Activated CD8-positive, alpha-beta memory T cell treated with anti-CD3 and anti-CD28 coated beads, Interleukin-2, amount 10 ng/mL, durations not matched to agents 7 days and 5 days (primary cell): Measurements from ENCODE around the gene KRTAP12-3. TPM values are rescaled to one million over a fixed set of nuclear protein-coding genes. Genes with fewer than 3 reads are reported as not detected.
"Not testable (repeated sequence)": the region's sequence is repeated elsewhere in the genome, so short reads cannot be mapped to it uniquely, and the experiment has no call there.

ENCODE experiments used
- ATAC-seq: fragments of 150-1000 bp; cut with Tn5 transposase; one replicate; pipeline ENCODE4 v1.10.0; 2021; ENCODE audit warnings: moderate library complexity
- CTCF ChIA-PET: fragments of 350-600 bp; sonication (Branson Sonifier 250); formaldehyde crosslinking; loops from one replicate; lab custom pipeline; 2021; ENCODE audit warnings: antibody characterized with exemption; lab: Charles Lee
- DNase-seq: peaks from one replicate; pipeline ENCODE4 v3.0.0-alpha.2; 2020
- H3K27ac Mint-ChIP-seq: one replicate; pipeline ENCODE4 v1.8.0; 2021; ENCODE audit warnings: mild to moderate bottlenecking, mixed read lengths
- H3K27me3 Mint-ChIP-seq: one replicate; pipeline ENCODE4 v1.8.0; 2021; ENCODE audit warnings: mixed read lengths
- H3K36me3 Mint-ChIP-seq: one replicate; pipeline ENCODE4 v1.8.0; 2021; ENCODE audit warnings: mild to moderate bottlenecking, mixed read lengths
- H3K4me1 Mint-ChIP-seq: one replicate; pipeline ENCODE4 v1.8.0; 2021; ENCODE audit warnings: mixed read lengths
- H3K4me3 Mint-ChIP-seq: one replicate; pipeline ENCODE4 v1.8.0; 2021; ENCODE audit warnings: mild to moderate bottlenecking, moderate library complexity, mixed read lengths
- H3K9me3 Mint-ChIP-seq: one replicate; pipeline ENCODE4 v1.8.0; 2022; ENCODE audit warnings: low read depth, mixed read lengths
- total RNA-seq, 2 experiments: library from RNA; stranded (reverse); gene quantifications; one replicate each; pipeline ENCODE4 v1.2.3, GENCODE V29; 2021

Gene KRTAP12-3
- total RNA-seq, 2 experiments from 2014 or later: not detected

DNA sequence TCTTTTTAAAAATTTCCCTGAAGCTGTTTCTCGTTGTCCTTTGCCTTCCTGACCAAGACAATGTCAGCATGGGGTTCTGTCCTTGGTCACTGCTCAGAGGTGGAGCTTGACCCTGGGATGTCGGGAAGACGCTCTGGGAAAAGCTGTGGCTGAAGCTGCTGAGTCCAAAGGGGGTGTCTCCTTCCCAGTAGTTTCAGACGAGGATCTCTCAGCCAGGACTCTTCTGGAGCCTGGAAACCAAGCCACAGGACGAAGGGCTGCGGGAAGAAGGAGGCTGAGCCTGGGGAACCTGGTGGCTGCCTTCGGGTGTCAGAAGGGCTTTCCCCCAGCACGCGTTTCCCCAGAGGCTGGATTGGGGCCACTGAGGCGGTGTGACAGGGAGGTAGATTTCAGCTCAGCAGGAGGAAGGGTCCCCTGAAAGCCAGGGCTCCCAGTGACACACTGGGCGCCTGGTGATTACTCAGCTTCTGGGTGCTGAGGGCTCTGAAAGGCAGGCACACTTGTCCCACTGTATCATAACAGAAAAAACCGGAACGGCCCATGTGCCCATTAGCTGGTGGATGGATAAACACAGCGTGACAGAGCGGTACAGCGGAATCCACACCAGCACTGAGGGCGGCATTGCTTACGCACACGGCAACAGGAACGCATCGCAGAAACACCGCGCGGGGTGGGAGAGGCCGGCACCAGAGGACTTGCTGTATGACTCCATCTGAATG is 29.3 kb downstream of the KRTAP12-3 start:
- Mint-ChIP-seq H3K27me3 (peaks cover 26% of the 10 kb centered on the region), H3K9me3 (no peaks in the 10 kb centered on the region)

DNA sequence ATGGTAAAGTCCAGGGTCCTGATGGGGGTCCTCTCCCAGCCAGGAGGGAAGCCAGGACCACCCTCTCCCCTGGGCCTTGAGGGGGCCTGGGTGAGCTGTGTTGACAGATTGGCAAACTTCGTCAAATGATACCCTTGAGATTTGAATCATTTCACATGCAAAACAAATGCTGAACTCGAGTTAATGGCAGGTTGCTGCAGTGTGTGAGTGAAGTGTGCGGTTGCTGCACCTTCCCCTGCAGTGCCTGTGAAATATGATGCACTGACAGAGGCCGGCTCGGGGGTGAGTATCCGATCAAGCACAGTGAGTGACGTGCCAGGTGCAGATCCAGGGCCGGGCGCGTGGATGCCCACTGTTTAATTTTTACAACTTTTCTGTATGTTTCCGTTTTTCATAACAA is 29.9 kb downstream of the KRTAP12-3 start:
- H3K27ac Mint-ChIP-seq: no peak overlapping the region
- ATAC-seq: no peak
- no peak for DNase-seq
- peaks cover 31% of the 10 kb centered on the region for H3K27me3 Mint-ChIP-seq
- peaks cover 3% of the 10 kb centered on the region for H3K36me3 Mint-ChIP-seq
- peaks cover 15% of the 10 kb centered on the region for H3K4me1 Mint-ChIP-seq
- H3K4me3 Mint-ChIP-seq: no peak overlapping the region
- peaks cover 3% of the 10 kb centered on the region for H3K9me3 Mint-ChIP-seq
- CTCF ChIA-PET: no interaction called here

More for the DNA sequence above, 29.3 kb downstream of the KRTAP12-3 start:
- no peak overlapping the region for H3K4me3 Mint-ChIP-seq
- H3K36me3 Mint-ChIP-seq: no peaks in the 10 kb centered on the region
- no peak overlapping the region for H3K27ac Mint-ChIP-seq
- peaks cover 15% of the 10 kb centered on the region for H3K4me1 Mint-ChIP-seq
- ATAC-seq (no peak), DNase-seq (no peak)
- CTCF ChIA-PET: interaction anchor here (0.5 to 1.8 kb wide), 2 partner anchors 113 to 177 kb away, joined by 4 to 8 read pairs; no protein-coding TSS in a partner anchor

DNA sequence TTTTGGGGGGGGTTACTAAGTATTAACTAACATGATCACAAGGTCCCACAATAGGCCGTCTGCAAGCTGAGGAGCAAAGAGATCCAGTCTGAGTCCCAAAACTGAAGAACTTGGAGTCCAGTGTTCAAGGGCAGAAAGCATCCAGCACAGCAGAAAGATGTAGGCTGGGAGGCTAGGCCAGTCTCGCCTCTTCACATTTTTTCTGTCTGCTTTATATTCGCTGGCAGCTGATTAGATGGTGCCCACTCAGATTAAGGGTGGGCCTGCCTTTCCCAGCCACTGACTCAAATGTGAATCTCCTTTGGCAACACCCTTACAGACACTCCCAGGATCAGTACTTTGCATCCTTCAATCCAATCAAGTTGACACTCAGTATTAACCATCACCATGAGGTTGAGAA is 32.0 kb downstream of the KRTAP12-3 start:
- CTCF ChIA-PET, H3K4me3 Mint-ChIP-seq, DNase-seq, H3K36me3 Mint-ChIP-seq, H3K9me3 Mint-ChIP-seq, H3K27ac Mint-ChIP-seq, ATAC-seq: not testable (repeated sequence)
- Mint-ChIP-seq H3K27me3 (peaks cover 33% of the 10 kb centered on the region), H3K4me1 (peaks cover 19% of the 10 kb centered on the region)

DNA sequence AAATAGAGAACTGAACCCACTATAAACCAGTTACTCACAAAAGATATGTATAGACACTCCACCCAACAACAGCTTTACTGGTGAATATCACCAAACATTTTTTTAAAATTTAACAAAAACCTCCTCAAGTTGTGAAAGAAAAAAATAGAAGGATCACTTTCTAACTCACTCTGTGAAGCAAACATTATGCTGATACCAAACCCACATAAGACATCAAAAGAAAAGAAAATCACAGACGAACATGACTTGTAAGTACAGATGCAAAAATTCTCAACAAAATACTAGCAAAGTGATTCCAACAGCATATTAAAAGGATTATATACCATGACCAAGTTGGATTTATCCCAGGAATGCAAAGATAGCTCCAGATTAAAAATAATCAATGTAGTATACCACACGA is 34.0 kb downstream of the KRTAP12-3 start:
- CTCF ChIA-PET: interaction anchor here (0.7 to 0.8 kb wide), 2 partner anchors 10 to 15 kb away, joined by 3 read pairs; no protein-coding TSS in a partner anchor
- no peak for DNase-seq
- peaks cover 41% of the 10 kb centered on the region for H3K27me3 Mint-ChIP-seq
- H3K27ac Mint-ChIP-seq: no peak overlapping the region
- peaks cover 7% of the 10 kb centered on the region for H3K36me3 Mint-ChIP-seq
- no peak for ATAC-seq
- H3K4me3 Mint-ChIP-seq: no peak overlapping the region
- peaks cover 10% of the 10 kb centered on the region for H3K9me3 Mint-ChIP-seq
- H3K4me1 Mint-ChIP-seq: peaks cover 7% of the 10 kb centered on the region

DNA sequence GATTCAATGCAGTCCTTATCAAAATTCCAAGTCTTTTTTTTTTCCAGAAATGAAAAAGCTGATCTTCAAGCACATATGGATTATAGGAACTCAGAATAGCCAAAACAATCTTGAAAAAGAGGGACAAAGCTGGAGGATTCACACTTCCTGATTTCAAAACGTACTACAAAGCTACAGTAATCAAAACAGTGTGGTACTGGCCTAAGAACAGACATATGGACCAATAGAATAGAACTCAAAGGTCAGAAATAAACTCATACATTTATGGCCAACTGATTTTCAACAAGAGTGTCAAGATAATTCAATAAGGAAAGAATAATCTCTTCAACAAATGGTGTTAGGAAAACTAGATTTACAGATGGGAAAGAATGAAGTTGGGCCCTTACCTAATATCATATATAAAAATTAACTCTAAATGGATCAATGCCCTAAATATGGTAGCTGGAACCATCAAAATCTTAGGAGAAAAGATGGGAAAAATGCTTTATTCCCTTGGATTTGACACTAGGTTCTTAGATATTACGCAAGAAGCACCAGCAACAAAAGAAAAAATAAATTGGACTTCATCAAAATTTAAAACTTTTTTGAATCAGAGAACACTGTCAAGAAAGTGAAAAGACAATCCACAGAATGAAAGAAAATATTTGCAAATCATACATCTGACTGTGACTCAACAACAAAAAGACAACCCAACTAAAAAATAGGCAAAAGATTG is 35.2 kb downstream of the KRTAP12-3 start:
- peaks cover 49% of the 10 kb centered on the region for H3K27me3 Mint-ChIP-seq
- H3K4me1 Mint-ChIP-seq: peaks cover 4% of the 10 kb centered on the region
- CTCF ChIA-PET: no interaction called here
- H3K4me3 Mint-ChIP-seq: no peak overlapping the region
- peaks cover 10% of the 10 kb centered on the region for H3K9me3 Mint-ChIP-seq
- ATAC-seq (no peak), DNase-seq (no peak)
- H3K27ac Mint-ChIP-seq: no peak overlapping the region
- peaks cover 7% of the 10 kb centered on the region for H3K36me3 Mint-ChIP-seq

DNA sequence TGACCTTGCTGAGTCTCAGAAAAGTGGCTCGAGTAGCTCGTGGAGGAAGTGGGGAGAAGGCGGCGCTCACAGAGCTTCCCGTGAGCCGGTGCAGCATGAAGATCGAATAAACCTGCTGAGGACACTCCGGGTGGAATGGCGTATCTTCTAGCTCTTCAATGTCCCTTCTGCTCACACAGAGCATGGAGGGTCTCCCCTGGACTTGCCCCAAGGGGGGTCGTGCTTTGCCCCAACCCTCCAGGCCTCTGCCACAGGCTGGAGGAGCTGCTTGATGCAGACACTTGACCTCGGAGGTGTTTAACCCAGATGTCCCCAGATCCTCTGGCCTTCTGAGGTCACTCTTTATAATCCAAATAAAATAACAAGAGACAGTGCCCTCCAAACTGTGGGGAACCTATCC is 37.0 kb downstream of the KRTAP12-3 start:
- Mint-ChIP-seq H3K27ac (no peak overlapping the region), H3K9me3 (peaks cover 10% of the 10 kb centered on the region), H3K4me1 (peaks cover 4% of the 10 kb centered on the region), H3K27me3 (peaks cover 64% of the 10 kb centered on the region), H3K36me3 (peaks cover 7% of the 10 kb centered on the region), H3K4me3 (no peak overlapping the region)
- DNase-seq: no peak
- no peak for ATAC-seq
- CTCF ChIA-PET: interaction anchor here (1.3 kb wide), 1 partner anchor 9 kb away, joined by 3 read pairs; no protein-coding TSS in a partner anchor

DNA sequence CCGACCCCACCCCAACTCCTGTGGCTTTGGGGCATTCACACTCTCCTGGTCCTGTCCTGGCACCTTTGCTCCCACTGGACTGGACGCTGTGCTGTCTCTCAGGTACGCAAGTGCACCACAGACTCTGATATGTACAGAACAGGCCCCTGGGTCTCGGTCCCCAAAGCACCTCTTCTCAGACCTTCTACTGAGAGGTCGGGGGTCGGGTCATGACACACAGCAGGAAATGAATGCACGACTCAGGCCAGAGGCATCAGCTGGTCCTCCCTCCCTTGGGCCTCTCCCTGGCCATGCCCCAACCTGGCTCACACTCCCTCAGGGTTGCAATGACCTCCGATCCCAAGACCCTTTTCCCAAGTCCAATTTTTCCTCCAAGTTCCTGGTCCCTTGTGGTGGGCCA is 37.5 kb downstream of the KRTAP12-3 start:
- ATAC-seq (no peak), DNase-seq (no peak)
- Mint-ChIP-seq H3K4me3 (no peak overlapping the region), H3K27me3 (peaks cover 64% of the 10 kb centered on the region), H3K4me1 (peaks cover 4% of the 10 kb centered on the region), H3K36me3 (peaks cover 7% of the 10 kb centered on the region), H3K9me3 (peaks cover 10% of the 10 kb centered on the region), H3K27ac (no peak overlapping the region)
- CTCF ChIA-PET: interaction anchor here (1.3 kb wide), 1 partner anchor 9 kb away, joined by 3 read pairs; no protein-coding TSS in a partner anchor

DNA sequence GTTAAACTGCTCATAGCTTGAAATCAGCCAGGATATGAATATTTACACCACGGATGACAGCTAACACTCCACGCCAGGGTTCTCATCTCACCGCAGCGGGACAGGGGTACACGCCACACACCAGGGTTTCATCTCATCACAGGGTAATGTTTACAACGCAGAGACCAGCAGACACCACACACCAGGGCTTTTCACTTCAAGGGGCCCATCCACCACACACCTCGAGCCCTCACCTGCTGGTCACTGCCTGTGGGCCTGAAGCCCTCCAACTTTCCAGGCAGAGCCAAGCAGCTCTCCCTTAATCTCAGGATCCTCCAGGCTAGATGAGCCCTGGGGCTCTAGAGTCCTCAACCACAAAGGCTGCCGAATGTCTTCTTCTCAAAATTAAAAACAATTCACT is 37.9 kb downstream of the KRTAP12-3 start:
- H3K27me3 Mint-ChIP-seq: peaks cover 63% of the 10 kb centered on the region
- ATAC-seq (no peak), DNase-seq (no peak)
- peaks cover 10% of the 10 kb centered on the region for H3K9me3 Mint-ChIP-seq
- H3K36me3 Mint-ChIP-seq: peaks cover 7% of the 10 kb centered on the region
- no peak overlapping the region for H3K27ac Mint-ChIP-seq
- no peak overlapping the region for H3K4me3 Mint-ChIP-seq
- H3K4me1 Mint-ChIP-seq: peaks cover 4% of the 10 kb centered on the region
- CTCF ChIA-PET: interaction anchor here (1.3 kb wide), 1 partner anchor 10 kb away, joined by 3 read pairs; no protein-coding TSS in a partner anchor

DNA sequence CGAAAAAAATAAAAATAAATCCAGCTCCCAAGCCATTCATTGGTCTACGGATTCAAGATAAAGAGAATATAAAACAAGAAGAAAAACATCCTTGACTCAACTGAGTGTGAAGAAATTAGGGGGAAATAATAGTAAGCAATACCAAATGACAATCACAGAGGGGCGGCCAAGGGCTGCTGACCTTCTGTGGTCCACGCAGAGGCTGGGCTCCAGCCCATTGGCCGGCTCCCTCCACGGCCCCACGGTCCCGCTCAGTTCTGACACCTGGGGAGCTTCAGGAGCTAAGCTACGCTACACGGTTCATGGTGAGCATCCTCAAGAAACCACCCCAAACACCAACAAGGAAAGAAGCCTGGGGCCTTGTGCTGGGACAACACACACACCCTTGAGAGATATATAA is 38.8 kb downstream of the KRTAP12-3 start:
- Mint-ChIP-seq H3K36me3 (peaks cover 7% of the 10 kb centered on the region), H3K27me3 (peaks cover 66% of the 10 kb centered on the region), H3K27ac (no peak overlapping the region), H3K9me3 (peaks cover 10% of the 10 kb centered on the region), H3K4me3 (no peak overlapping the region), H3K4me1 (peaks cover 4% of the 10 kb centered on the region)
- CTCF ChIA-PET: no interaction called here
- ATAC-seq (no peak), DNase-seq (no peak)

DNA sequence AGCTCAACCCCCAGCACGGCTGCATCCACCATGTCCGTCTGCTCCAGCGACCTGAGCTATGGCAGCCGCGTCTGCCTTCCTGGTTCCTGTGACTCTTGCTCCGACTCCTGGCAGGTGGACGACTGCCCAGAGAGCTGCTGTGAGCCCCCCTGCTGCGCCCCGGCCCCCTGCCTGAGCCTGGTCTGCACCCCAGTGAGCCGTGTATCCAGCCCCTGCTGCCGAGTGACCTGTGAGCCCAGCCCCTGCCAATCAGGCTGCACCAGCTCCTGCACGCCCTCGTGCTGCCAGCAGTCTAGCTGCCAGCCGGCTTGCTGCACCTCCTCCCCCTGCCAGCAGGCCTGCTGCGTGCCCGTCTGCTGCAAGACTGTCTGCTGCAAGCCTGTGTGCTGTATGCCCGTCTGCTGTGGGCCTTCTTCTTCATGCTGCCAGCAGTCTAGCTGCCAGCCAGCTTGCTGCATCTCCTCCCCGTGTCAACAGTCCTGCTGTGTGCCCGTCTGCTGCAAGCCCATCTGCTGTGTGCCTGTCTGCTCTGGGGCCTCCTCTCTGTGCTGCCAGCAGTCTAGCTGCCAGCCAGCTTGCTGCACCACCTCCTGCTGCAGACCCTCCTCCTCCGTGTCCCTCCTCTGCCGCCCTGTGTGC is 39.6 kb downstream of the KRTAP12-3 start, which contains the start of gene KRTAP10-12:
KRTAP10-12 (plus strand) TSS at position 1 of the 639 bp plus-strand sequence; CDS start at position 31, 30 bp downstream.
- ATAC-seq, H3K4me1 Mint-ChIP-seq, H3K27ac Mint-ChIP-seq, DNase-seq, H3K4me3 Mint-ChIP-seq, H3K9me3 Mint-ChIP-seq, H3K36me3 Mint-ChIP-seq: not testable (repeated sequence)
- CTCF ChIA-PET: interaction anchor here (1.1 kb wide), 1 partner anchor 187 kb away, joined by 3 read pairs; no protein-coding TSS in a partner anchor
- peaks cover 65% of the 10 kb centered on the region for H3K27me3 Mint-ChIP-seq

DNA sequence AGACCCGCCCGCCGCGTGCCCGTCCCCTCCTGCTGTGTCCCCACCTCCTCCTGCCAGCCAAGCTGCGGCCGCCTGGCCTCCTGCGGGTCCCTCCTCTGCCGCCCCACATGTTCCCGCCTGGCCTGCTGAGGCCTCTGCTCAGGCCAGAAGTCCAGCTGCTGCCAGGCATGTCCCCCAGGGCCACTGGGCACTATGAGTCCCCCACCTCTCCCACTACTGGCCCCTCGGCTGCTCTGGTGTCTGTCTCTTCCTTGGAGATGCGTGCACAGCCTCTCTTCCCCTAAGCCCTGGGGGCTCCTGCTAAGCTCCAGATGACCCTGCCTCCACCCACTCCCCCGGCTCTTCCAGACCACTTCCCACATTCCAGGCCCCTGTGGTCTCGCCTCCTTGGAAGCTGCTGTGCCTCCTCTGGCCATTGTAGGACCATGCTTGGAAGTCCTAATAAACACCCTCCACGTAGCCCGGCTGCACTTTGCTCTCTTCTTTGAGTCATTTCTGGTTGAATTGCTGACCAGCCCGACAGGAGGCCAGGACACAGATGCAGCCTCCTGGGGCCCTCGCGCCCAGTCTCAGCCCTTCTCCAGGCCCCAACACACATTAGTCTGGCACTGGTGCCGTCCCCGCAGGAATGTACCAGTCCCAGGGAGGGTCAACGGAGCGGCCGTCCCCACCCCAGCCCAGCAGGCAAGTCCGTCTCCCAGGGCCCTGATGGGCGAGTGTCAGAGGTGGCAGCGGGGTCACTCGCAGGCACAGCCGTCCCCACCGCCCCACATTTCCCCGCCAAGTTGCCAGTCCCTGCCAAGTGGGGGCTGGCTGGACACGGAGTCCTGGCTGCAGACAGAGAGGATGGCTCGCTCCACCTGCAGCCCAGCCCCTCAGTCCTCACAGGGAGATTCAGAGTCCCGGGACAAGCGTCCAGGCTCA is 40.3 kb downstream of the KRTAP12-3 start:
- DNase-seq (no peak), ATAC-seq (no peak)
- H3K27me3 Mint-ChIP-seq: peaks cover 66% of the 10 kb centered on the region
- H3K36me3 Mint-ChIP-seq: peaks cover 2% of the 10 kb centered on the region
- no peak overlapping the region for H3K4me3 Mint-ChIP-seq
- CTCF ChIA-PET: interaction anchor here (1.1 kb wide), 1 partner anchor 188 kb away, joined by 3 read pairs; no protein-coding TSS in a partner anchor
- H3K4me1 Mint-ChIP-seq: peaks cover 4% of the 10 kb centered on the region
- H3K9me3 Mint-ChIP-seq: peaks cover 4% of the 10 kb centered on the region
- H3K27ac Mint-ChIP-seq: no peak overlapping the region

DNA sequence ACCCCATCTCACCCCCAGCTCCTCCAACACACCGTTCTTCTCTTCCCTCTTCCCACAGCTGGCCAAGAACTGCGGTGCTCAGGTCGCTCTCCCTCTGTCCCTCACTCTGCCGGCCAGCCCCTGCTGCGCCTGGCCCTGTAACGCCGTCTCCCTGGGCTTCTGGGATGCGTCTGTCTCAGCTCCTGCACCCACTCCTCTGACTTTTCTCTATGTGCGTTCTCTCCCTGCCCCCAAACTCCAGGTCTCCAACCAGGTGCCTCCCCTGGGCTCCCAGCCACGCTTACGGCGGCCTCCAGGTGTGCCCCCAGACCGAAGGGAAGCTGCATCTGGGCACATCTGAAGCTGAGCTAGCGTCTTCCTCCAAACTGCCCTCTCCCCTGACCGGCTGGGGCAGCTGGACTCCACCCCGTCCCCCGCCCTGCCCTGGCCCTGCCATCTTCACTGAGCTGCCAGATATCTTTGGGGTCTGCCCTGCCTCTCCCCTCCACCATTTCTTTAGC is 41.8 kb downstream of the KRTAP12-3 start:
- H3K9me3 Mint-ChIP-seq: no peaks in the 10 kb centered on the region
- DNase-seq: no peak
- H3K27ac Mint-ChIP-seq: no peak overlapping the region
- no peaks in the 10 kb centered on the region for H3K4me1 Mint-ChIP-seq
- H3K27me3 Mint-ChIP-seq: peaks cover 77% of the 10 kb centered on the region
- no peak for ATAC-seq
- no peaks in the 10 kb centered on the region for H3K36me3 Mint-ChIP-seq
- CTCF ChIA-PET: no interaction called here
- no peak overlapping the region for H3K4me3 Mint-ChIP-seq
